ENCODE measurements around the gene SRRM3.
"Not testable (repeated sequence)": the region's sequence is repeated elsewhere in the genome, so short reads cannot be mapped to it uniquely, and the experiment has no call there.

The SRRM3 gene

DNA sequence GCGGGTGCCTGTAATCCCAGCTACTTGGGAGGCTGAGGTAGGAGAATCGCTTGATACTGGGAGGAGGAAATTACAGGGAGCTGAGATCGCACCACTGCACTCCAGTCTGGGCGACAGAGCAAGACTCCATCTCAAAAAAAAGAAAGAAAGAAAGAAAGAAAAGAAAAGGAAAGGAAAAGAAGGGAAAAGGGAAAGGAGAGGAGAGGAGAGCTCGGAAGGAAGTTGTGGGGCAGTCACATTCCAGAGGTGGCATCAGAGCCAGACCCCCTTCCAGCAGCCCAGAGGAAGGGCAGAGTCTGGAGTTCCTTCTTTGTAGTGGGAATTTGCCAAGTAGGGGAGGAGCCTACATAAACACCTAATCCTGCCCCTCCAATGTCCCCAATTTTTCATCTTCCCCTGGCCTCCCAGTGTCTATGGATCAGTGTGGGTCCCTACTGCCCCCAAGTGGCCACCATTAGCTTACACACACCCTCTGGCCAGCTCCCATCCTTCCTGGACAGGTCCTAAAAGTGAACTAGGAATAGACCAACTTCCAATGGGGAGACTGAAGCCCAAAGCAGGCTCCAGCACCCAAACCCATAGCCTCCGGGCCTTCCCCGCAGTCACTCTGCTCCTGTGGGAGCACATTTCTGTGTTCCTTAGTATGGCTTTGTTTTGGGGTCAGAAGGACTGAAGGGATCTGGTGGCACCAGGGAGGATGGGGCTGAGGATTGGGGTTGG is 61.1 kb downstream of the SRRM3 start:
- DNase-seq (ENCODE audit: low spot score), result peak; percentile 21

DNA sequence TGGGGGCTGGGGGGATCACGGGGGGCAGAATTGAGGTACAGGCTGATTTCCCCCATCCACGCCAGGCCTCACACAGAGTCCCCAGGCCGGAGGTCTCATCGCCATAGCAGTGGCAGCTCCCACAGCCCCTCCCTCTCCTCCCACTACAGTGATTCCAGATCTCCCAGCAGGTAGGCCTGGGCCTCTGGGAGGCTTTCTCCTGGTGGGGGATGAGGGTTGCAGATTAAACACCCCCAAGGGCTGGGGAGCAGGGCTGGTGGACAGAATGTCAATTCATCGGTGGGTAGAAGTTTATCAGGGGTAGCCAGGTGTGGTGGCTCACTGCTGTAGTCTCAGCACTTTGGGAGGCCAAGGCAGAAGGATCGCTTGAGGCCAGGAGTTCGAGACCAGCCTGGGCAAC is 63.6 kb downstream of the SRRM3 start:
- no peak for DNase-seq (ENCODE audit: low spot score)

DNA sequence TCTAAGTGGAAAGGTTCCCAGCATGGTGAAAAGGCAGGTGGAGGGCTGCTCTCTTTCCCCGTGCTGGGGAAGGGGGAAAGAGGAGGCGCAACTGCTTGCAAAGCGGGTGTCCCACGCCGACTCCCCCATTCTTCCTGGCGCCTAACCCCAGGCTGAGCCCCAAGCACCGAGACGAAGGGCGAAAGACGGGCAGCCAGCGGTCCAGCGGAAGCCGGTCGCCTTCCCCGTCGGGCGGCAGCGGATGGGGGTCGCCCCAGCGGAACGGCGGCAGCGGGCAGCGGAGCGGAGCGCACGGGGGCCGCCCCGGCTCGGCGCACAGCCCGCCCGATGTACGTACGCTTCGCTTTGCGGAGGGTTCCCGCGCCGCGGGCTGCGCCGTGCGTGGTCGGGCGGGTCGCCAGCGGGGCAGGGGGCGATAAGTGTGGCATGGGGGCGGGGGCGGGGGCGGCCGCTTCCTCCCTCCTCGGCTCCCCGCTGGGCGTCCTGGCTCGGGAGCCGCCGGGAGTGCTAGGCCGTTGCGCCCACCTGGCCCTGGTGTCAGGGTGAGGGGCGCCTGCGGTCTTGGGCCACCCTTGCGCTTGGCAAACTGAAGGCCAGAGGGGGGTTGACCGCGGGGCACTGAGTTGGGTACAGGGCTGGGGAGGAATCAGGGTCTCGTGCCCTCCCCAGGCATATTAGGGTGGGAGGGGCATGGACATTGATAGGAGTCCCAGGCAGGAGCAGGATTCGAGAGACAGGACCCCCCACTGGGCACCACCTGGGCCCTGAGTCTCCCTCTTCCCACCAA is 65.6 kb downstream of the SRRM3 start:
- DNase-seq (ENCODE audit: low spot score), result no peak

DNA sequence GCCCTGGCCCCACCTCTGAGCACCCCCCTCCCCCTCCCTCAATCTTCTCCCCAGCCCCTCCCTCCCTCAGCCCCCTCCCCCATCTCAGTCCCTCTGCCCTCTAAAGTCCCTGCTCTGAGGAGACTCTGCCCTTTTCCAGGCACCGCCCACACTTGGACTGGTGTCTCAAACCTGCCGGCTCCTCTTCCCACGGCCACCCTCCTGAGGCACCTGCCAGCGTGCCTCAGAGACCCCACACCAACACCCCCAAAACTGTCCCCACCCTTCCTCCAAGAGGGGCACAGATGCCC is 66.1 kb downstream of the SRRM3 start:
- no peak for DNase-seq (ENCODE audit: low spot score)

DNA sequence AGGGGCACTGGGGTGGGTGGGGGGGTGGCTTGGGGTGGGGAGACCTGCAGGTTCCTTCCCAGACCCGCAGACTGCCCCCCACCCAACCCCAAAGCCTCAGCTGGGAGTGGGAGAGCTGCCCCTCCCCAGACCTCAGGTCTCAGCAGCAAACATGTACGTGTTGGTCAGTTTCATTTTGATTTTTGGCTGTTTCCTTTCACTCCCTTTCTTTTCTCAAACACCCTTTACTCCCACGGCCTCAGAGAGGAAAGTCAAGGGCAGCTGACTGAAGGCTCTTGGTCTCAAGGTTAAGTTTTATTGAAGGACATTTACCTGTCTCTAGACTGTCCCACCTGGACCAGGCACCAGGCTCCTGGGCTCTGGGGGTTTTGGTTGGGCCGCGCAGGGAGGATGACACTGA is 66.7 kb downstream of the SRRM3 start:
- DNase-seq (ENCODE audit: low spot score), result no peak

DNA sequence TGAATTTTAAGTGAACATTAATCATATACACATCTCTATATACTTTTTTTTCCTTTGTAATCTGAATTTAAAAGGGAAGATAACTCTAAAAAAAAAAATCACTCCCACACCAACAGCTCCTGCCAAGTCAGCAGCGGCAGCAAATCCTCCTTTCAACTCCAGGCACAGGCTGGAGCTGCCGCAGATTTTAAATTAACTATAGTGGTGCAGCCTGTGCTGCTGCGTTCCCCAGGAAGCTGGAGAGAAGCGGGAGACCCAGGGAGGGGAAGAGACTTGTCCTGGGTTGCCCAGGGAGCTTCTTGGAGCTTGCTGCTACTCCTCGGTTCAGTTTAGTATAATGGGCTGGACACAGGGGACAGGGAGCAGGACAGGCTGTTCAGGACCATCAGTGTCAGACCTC is 68.2 kb downstream of the SRRM3 start:
- no peak for DNase-seq (ENCODE audit: low spot score)

DNA sequence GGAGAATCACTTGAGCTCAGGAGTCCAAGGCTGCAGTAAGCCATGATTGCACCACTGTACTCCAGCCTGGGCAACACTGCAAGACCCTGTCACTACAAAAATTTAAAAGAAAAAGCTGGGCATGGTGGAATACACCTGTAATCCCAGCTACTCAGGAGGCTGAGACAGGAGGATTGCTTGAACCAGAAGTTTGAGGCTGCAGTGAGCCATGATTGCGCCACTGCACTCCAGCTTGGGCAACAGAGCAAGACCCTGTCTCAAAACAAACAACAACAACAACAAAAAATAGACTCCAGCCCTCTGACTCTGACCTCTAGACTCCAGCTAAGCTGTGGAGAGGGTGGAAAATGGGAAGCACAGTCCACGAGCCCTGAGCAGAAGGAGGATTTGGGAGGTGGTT is 69.7 kb downstream of the SRRM3 start:
- not testable (repeated sequence) for DNase-seq (ENCODE audit: low spot score)

DNA sequence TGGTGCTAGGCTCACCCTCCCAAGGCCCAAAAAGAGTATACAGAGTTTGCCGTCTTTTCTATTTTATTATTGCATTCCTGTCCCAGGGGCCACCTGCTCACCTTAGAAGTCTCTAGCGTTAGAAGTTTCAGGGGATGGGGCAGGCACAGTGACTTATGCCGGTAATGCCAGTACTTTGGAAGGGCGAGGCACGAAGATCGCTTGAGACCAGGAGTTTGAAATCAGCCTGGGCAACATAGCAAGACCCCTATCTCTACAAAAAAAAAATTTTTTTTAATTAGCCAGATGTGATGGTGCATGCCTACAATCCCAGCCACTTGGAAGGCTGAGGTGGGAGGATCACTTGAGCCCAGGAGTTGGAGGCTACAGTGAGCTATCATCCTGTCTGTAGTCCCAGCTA is 70.4 kb downstream of the SRRM3 start:
- DNase-seq (ENCODE audit: low spot score), result no peak

DNA sequence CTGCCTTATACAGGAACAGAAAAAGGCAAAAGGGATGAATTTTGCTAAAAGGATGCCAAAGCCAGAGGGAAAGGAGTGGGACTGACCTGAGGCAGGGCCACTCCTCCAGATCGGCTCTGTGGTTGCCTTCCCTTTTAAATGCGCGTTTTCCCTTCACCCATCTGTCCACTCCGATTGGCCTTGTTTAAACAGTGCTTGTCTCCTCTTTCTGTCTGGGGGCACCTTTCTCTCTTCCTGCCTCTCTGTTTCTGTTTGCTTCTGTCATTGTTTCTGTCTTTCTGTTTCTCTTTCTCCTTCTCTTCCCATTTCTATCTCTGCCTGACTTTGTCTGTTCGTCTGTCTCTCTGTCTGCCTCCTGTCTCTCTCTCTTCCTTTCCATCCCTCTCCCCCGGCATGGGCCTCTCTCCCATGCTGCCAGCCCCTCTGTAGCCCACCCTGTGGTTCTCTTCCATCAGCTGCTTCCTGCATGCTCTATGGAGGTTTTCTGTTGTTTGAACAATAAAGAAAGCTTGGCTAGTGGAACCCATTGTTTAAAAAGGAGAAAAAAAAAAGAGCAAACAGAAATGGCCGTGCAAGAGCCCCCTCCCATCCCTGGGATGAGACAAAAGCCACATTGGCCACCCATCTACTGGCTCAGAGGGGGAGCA is 71.3 kb downstream of the SRRM3 start:
- DNase-seq (ENCODE audit: low spot score), result no peak

DNA sequence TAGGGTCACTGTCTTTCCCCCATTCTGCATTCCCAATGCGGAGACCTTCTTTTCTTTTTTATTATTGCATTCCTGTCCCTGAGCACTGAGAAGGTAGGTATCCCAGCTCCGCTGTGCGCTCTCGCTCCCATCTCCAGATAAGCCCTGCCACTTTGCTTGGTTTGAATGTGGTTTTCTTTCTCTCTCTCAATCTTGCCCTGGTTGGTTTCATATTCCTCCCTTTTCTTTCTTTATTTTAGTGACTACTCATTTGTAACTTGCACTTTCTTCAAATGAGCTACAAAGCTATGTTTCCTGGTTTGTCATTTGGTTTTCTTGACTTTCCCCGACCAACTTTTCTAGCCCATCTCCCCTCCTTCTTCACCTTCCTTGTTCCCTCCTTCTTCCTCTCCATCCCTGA is 71.8 kb downstream of the SRRM3 start:
- no peak for DNase-seq (ENCODE audit: low spot score)

DNA sequence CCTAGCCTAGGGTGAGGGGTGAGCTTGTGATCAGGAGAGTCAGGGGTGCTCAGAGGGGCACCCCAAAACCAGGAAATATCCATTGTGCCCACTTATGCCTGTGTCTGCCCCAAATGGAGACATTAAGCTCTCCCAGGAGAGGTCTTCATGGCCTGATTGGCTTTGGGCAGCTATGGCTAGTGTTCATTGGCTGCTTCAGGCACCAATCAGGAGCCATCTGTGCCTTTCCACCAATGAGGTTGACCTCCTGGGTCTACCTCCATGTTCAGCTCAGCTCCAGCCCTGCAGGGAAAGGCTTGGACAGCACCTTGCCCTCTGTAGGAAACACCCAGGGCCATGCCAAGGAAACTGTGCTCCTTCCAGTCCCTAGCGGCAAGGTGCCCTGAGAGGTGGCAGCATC is 76.8 kb downstream of the SRRM3 start:
- no peak for DNase-seq (ENCODE audit: low spot score)

DNA sequence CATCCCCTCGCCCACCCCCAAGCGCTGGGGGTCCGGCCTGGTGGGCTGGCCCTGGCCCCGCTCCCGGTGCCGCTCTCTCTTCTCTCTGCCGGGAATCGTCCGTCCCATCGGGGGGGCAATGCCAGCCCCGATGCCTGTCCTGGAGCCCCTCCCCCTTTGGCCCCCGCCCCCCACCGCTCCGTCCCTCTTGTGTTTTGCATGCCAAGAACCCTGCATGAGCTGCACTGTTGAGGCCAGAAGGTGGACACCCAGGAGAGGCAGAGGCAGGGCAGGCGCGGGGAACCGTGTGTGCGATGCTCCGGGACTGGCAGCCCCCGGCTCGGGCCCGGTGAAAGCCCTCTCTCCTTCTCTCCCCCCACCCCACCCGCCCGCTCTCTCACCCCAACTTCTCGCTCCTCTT is 78.7 kb downstream of the SRRM3 start:
- DNase-seq (ENCODE audit: low spot score), result no peak

DNA sequence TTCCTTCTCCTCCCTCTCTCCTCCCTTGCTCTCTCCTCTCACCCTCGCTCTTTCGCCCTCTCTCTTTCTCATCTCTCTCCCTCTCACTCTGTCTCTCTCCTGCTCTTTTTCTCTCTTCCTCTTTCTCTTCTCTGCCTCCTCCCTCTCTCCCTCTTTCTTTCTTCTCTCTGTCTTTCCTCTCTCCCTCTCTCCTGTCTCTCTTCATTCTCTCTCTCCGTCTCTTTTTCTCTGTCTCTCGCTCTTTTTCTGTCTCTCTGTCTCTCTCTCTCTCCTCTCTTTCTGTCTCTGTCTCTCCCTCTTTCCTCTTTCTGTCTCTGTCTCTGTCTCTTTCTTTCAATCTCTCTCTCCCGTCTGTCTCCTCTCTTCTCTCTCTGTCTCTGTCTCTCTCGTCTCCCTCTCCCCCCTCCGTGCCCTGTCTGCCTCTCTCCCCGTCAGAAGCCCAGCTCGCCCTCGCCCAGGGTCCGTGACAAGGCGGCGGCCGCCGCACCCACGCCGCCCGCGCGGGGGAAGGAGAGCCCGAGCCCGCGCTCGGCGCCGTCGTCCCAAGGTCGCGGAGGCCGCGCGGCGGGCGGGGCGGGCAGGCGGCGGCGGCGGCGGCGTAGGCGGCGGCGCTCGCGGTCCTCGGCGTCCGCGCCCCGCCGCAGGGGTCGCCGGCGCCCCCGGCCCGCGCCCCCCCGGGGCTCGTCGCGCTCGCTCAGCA is 79.5 kb downstream of the SRRM3 start:
- no peak for DNase-seq (ENCODE audit: low spot score)

DNA sequence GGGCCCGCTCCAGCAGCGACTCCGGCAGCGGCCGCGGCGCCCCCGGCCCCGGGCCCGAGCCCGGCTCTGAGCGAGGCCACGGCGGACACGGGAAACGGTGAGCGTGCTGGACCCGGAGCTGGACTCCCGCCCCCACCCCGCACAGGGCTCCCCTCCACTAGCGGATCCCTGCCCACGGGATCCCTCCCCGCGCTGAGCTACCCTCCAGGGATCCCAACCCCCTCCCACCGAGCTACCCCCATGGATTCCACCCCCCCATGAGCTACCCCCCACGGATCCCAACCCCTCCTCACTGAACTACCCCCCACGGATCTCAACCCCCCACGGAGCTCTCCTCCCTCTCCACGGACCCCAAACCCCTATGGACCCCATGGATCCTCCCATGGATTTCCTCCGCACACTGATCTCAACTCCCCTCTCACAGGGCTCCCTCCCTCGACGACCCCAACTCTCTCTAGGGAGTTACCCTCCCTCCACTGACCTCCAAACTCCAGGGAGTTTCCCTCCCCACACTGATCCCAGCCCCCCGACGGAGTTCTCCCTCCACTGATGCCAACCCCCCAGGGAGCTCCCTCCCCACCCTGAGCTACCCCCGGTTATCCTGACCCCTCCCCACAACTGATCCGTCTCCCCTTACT is 80.1 kb downstream of the SRRM3 start:
- DNase-seq (ENCODE audit: low spot score), result no peak

DNA sequence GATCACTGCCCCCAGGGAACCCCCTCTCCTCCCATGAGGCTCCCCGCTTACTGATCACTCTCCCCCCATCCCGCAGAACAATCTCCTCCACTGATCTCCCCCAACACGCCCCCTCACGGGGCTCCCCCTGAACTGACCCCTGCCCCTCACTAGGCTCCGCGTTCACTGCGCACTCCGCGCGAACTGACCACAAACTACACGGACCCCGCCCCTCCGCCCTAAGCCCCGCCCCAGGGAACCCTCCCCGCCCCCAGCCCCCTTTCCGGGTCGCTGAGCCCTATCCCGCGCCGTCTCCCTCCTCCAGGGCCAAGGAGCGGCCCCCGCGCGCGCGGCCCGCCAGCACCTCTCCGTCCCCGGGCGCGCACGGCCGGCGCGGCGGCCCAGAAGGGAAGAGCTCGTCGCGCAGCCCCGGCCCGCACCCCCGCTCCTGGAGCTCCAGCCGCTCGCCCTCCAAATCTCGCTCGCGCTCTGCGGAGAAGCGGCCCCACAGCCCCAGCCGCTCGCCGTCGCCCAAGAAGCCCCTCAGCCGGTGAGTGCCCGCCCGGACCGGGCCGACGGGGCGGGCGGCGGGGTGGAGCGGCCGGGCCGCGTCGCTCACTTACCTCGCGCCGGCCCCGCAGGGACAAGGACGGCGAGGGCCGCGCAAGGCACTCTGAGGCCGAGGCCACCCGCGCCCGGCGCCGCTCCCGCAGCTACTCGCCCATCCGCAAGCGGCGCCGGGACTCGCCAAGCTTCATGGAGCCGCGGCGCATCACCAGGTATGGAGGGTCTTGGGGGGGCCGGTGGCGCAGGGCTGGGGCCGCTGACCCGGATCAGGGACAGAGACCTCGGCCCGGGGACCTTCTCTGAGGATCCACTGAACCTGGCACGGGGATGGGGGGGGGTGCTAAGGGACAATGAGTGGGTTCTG is 80.9 kb downstream of the SRRM3 start:
- no peak for DNase-seq (ENCODE audit: low spot score)

DNA sequence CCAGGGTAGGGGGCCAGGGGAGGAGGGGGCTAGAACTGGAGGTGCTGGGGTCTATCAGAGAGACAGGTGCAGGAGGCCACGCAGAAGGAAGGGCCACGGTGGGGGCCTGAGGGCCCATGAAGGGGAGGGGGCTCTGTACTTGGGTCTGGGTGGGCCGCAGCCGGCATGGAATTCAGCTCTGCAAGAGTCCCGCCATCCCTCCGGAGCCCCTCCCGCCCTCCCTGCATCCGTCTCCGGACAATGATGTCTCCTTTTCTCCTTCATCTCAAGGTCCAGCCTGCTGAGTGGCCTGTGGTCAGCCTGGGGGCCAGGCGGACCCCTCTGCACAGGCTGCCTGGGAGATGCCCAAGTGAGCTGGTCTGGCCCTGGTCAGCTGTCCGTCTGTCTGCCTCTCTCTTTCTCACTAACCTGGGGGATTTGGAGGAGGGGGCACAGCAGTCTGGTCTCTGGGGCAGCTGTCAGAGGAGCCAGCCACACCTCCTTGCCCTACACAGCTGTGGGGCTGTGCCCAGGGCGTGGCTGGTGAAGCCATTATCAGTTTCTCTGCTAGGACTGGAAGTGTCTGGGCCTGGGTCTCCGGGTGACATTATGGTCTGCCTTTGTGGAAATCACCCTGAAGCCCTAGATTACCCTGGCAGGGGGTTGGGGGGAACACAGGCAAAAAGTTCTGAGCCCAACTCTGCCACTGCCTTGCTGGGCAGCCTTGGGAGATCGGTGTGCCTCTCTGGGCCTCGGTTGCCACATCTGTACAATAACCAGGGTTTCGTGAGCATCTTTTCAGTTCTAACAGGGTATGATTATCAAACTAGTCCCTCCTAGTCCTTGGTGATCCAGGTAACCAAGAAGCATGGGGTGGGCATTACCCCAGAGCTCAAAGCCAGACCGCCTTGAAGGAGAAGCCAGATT is 81.8 kb downstream of the SRRM3 start:
- no peak for DNase-seq (ENCODE audit: low spot score)

DNA sequence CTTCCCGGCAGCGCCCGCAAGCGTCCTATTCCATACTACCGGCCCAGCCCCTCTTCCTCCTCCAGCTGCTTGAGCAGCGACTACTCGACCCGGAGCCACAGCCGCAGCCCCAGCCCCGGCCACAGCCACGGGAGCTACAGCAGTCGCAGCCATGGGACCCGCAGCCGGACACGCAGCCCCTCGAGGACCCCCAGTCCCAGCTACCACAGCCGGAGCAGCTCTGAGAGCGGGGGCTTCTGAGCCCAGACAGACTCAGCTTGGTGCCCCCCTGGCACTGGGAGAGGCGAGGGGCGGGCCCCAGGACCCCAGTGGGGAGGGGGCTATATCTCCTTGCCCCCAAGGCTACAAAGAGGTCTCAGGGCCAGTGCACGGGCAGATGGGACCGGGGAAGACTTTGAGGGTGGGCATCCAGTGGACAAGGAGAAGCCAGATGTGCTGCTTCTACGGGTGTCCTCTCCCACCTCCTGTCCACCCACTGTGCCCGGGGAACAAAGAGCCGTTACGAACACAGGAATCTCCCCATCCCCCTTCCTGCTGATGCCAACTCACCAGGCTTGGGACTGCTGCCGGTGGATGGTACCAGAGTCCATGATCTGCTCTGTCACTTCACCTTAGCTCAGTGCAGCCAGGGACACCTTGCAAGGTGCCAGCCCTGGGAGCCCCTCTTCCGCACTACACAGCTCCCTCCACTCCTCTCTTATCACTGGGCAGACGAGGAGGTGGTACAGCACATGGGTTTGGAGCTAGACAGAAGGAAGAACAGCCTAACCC is 84.1 kb downstream of the SRRM3 start:
- no peak for DNase-seq (ENCODE audit: low spot score)

DNA sequence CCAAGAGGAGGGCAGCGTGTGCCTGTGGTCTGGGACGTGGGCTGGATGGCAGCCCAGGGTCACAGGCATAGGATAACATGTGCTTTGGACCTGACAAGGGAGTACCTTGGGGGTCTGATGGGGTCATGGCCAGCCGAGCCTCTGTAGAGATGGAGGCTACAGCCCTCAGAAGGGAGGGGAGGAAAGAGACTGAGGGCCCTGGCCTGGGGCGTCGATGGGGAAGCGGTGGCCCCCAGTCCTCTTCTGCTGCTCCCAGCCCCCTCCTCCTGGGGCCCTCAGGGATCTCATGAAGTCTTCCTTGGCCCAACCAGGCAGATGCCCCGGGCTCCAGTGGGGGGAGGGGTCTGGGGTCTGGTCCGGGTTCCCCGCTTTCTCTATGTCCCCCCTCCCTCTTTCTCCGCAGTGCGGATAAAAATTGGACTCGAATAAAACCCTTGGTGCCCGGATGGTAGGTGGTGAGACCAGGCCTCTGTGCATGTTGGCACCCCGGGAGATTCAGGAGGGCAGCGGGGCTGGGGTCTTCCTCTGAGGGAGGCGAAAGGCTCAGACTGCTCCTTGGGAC is 85.2 kb downstream of the SRRM3 start:
- no peak for DNase-seq (ENCODE audit: low spot score)

DNA sequence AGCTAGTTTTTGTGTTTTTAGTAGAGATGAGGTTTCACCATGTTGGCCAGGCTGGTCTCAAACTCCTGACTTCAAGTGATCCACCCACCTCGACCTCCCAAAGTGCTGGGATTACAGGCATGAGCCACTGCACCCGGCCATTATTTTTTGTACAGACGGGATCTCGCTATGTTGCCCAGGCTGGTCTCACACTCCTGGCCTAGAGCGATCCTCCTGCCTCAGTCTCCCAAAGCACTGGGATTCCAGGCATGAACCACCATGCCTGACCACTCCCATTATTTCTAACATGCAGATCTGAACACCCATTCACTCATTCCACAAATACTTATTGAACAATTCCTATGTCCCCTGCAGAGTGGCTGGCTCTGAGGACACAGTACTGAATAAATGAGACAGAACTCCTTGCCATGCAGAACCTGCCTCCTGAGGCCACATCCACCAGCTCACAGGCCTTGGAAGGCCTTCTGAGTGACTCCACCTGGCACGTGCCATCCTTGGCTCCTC is 89.2 kb downstream of the SRRM3 start:
- not testable (repeated sequence) for DNase-seq (ENCODE audit: low spot score)

Data from CD4-positive, alpha-beta T cell treated with Interleukin-2 at 100 ng/mL for 4 hours (primary cell).